K562 (cell line): Measurements from ENCODE around the gene ST6GAL1.

Experiments
- CTCF ChIP-seq, 3 experiments: IDR thresholded peaks in 2 of 3; conservative IDR thresholded peaks in 1 of 3; 2 replicates each; pipeline ENCODE4 v1.5.1; 2011 to 2012; ENCODE audit warnings: low read length in 3 of 3, mild to moderate bottlenecking in 3 of 3, control low read depth in 2 of 3, improper control_type of control experiment in 1 of 3, inconsistent platforms in 1 of 3, low read depth in 1 of 3, mixed read lengths in 1 of 3, moderate library complexity in 1 of 3; ENCODE audit not compliant: insufficient read depth in 2 of 3
- REST ChIP-seq, 2 experiments: fragments of 450-650 bp; formaldehyde crosslinking in 1 of 2; IDR thresholded peaks; 2 replicates each; pipeline versions ENCODE4 v1.4.0 to v1.6.1; 2014 to 2020; ENCODE audit warnings: mild to moderate bottlenecking in 2 of 2, borderline replicate concordance in 1 of 2, low read depth in 1 of 2
- TARDBP ChIP-seq: fragments of 450-650 bp; IDR thresholded peaks from 2 replicates; pipeline ENCODE4 v1.6.1; 2016
- ZNF445 ChIP-seq: fragments of 250-450 bp; sonication (Bioruptor Pico); IDR thresholded peaks from 2 replicates; pipeline ENCODE4 v1.4.0; 2020; ENCODE audit warnings: low read depth, mild to moderate bottlenecking, moderate library complexity

- TF ChIP-seq CTCF (IDR thresholded peaks at IDR 0.05 in 2 of 3, conservative IDR thresholded peaks at IDR 0.05 in 1 of 3; ENCODE audit: insufficient read depth in 2 of 3, low read depth in 1 of 3, low read length in 3 of 3) (peak; percentile 67 to 73 (median 69)), ZNF445 (no peak), TARDBP (no peak), REST (IDR thresholded peaks at IDR 0.05; ENCODE audit: borderline replicate concordance) (peak; percentile 81), REST (CRISPR knock-in tag; IDR thresholded peaks at IDR 0.05; ENCODE audit: low read depth) (no peak)
Measured at GRCh38 chr3:186930143-186930640, at the start of gene ST6GAL1.
